Measurements from ENCODE around the gene PCSK6.

DNA sequence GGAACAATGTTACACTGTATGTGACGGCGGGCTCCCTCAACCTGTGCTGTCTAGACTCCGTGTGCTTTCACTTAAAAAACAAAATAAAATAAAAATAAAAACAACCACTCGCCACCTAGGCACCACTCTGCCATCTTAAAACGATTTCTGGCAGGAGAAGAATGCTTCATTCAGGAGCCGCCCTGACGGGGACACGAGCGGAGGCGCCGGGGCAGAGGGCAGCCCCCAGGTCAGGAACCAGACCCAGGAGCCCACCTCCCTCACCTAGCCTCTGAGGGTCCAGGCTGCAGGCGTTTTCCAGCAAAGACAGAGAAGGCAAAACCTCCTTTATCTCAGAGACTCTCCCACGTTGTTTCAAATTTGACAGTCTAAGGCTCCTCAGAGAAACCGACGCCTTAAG, 109.4 kb downstream of the PCSK6 start:
- TF ChIP-seq, protein P1, sequence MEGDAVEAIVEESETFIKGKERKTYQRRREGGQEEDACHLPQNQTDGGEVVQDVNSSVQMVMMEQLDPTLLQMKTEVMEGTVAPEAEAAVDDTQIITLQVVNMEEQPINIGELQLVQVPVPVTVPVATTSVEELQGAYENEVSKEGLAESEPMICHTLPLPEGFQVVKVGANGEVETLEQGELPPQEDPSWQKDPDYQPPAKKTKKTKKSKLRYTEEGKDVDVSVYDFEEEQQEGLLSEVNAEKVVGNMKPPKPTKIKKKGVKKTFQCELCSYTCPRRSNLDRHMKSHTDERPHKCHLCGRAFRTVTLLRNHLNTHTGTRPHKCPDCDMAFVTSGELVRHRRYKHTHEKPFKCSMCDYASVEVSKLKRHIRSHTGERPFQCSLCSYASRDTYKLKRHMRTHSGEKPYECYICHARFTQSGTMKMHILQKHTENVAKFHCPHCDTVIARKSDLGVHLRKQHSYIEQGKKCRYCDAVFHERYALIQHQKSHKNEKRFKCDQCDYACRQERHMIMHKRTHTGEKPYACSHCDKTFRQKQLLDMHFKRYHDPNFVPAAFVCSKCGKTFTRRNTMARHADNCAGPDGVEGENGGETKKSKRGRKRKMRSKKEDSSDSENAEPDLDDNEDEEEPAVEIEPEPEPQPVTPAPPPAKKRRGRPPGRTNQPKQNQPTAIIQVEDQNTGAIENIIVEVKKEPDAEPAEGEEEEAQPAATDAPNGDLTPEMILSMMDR (conservative IDR thresholded peaks at IDR 0.05; ENCODE audit: low read length) = no peak
- no peak for TF ChIP-seq EZH2phosphoT487 (IDR thresholded peaks at IDR 0.05; ENCODE audit: borderline replicate concordance, low read depth, low read length)
